Measurements from ENCODE around the gene ME1. TPM values are rescaled to one million over a fixed set of nuclear protein-coding genes. Genes with fewer than 3 reads are reported as not detected.

ME1 gene
- total RNA-seq, 1 experiment from 2014 or later: 40.5 TPM

GRCh38 chr6:83220121-83220520, 210.7 kb downstream of the ME1 start (continued):
- TF ChIP-seq REST (IDR thresholded peaks at IDR 0.05; ENCODE audit: low read depth) (no peak), EZH2 (IDR thresholded peaks at IDR 0.05) (no peak), POLR2A (IDR thresholded peaks at IDR 0.05; ENCODE audit: borderline replicate concordance, extremely low read depth, insufficient read depth, insufficient read length) (no peak), YY1 (IDR thresholded peaks at IDR 0.05; ENCODE audit: extremely low read depth, insufficient replicate concordance, low read depth, low read length) (no peak), SP1 (IDR thresholded peaks at IDR 0.05; ENCODE audit: low read depth) (no peak)

GRCh38 chr6:83218646-83219045, 212.2 kb downstream of the ME1 start:
- DNase-seq (ENCODE audit: low read depth, low spot score) (no peak), ATAC-seq (no peak)
- ChIA-PET CTCF (interaction anchor here (1.1 kb wide), 2 partner anchors 151 to 296 kb away, joined by 3 read pairs; partner anchors contain the start of gene DOP1A), RAD21 (ENCODE audit: low non-redundant PET in 1 of 2, low total read pairs in 2 of 2, uncharacterized antibody in 2 of 2, unreplicated experiment in 2 of 2) (no interaction called here), POLR2A (no interaction called here)
- Histone ChIP-seq H3K4me3 (replicated peaks in 1 of 2; ENCODE audit: low read depth in 1 of 2, low read length in 2 of 2) (no peak overlapping the region), H2AFZ (ENCODE audit: low read depth, low read length, poor library complexity, severe bottlenecking) (no peak overlapping the region), H3K27ac (ENCODE audit: low read depth, low read length) (no peak overlapping the region), H3K4me2 (ENCODE audit: low read length) (no peak overlapping the region), H3K79me2 (ENCODE audit: insufficient read depth, low read length) (no peaks in the 10 kb centered on the region), H3K27me3 (ENCODE audit: insufficient read depth, low read length) (no peaks in the 10 kb centered on the region), H3K9me2 (ENCODE audit: insufficient read depth) (no peaks in the 10 kb centered on the region), H3K9me3 (ENCODE audit: control insufficient read depth in 1 of 2, insufficient read depth in 1 of 2, low read depth in 1 of 2, low read length in 2 of 2) (no peaks in the 10 kb centered on the region), H3K9ac (ENCODE audit: low read length) (no peak overlapping the region), H3K36me3 (ENCODE audit: control insufficient read depth in 1 of 2, insufficient read depth in 2 of 2, low read length in 2 of 2) (no peaks in the 10 kb centered on the region), H4K20me1 (ENCODE audit: insufficient read depth) (no peaks in the 10 kb centered on the region), H3K4me1 (ENCODE audit: control insufficient read depth in 1 of 2, insufficient read depth in 2 of 2, low read length in 2 of 2) (no peaks in the 10 kb centered on the region)
- BruUV-seq (replicated peaks): no TSS peak
- TF ChIP-seq ELF1 (IDR thresholded peaks at IDR 0.05; ENCODE audit: borderline replicate concordance, low read depth) (no peak), EZH2phosphoT487 (IDR thresholded peaks at IDR 0.05; ENCODE audit: borderline replicate concordance) (no peak), EZH2 (IDR thresholded peaks at IDR 0.05) (no peak), CBX3 (IDR thresholded peaks at IDR 0.05; ENCODE audit: low read depth) (no peak), SIN3A (IDR thresholded peaks at IDR 0.05; ENCODE audit: low read depth) (no peak), EGR1 (IDR thresholded peaks at IDR 0.05; ENCODE audit: low read depth) (no peak), YY1 (IDR thresholded peaks at IDR 0.05; ENCODE audit: extremely low read depth, insufficient replicate concordance, low read depth, low read length) (no peak), ATF3 (IDR thresholded peaks at IDR 0.05) (no peak), CEBPB (IDR thresholded peaks at IDR 0.05; ENCODE audit: low read depth) (no peak), FOSL1 (IDR thresholded peaks at IDR 0.05; ENCODE audit: low read depth) (no peak), REST (IDR thresholded peaks at IDR 0.05; ENCODE audit: low read depth) (no peak), CTCF (IDR thresholded peaks at IDR 0.05 in 2 of 3, conservative IDR thresholded peaks at IDR 0.05 in 1 of 3; ENCODE audit: borderline replicate concordance in 1 of 3, insufficient read depth in 1 of 3, low read depth in 2 of 3, low read length in 2 of 3) (no peak)
- intact Hi-C loops (cut with micrococcal nuclease): loop anchor here (5.0 kb wide), 1 partner anchor 966 kb away; no protein-coding TSS in a partner anchor
